A549 (cell line): Measurements from ENCODE around the gene SERPINI1. TPM values are rescaled to one million over a fixed set of nuclear protein-coding genes. Genes with fewer than 3 reads are reported as not detected.

ENCODE experiments used
- ATAC-seq, 2 experiments: fragments of 200-7000 bp in 1 of 2; fragments of >200 bp in 1 of 2; cut with Nextera tagmentation in 1 of 2; cut with Tn5 transposase in 1 of 2; 3 replicates each; pipeline versions ENCODE4 v1.8.0 to v1.9.1; 2018 to 2020; ENCODE audit warnings: mild to moderate bottlenecking in 1 of 2, moderate library complexity in 1 of 2
- CTCF ChIA-PET: fragments of 300-600 bp; sonication (Branson Sonifier 250); formaldehyde crosslinking; extraction: SDS; loops from one replicate; lab custom pipeline; 2021; ENCODE audit warnings: antibody characterized with exemption, inconsistent platforms; lab: Yijun Ruan, JAX
- POLR2A ChIA-PET: fragments of 350-600 bp; formaldehyde crosslinking; extraction: SDS; loops from one replicate; lab custom pipeline; 2021; ENCODE audit warnings: antibody characterized with exemption, inconsistent platforms; lab: Yijun Ruan, JAX
- DNase-seq, 2 experiments: peaks; one replicate each; pipeline versions ENCODE4 v3.0.0 to v3.0.0-alpha.2; 2011 to 2016; ENCODE audit warnings: low read depth in 1 of 2, low spot score in 1 of 2
- FAIRE-seq: peaks from 2 replicates; lab custom pipeline; 2011; peaks lifted over from hg19 to GRCh38; lab: Jason Lieb, UNC
- H3K27ac ChIP-seq, 2 experiments: fragments of >200 bp; sonication (Bioruptor Twin); formaldehyde crosslinking; 3 replicates each; pipeline ENCODE4 v1.5.1; 2016 to 2017
- H3K4me1 ChIP-seq: fragments of >200 bp; sonication (Bioruptor Twin); formaldehyde crosslinking; 3 replicates; pipeline ENCODE4 v1.6.1; 2016
- H3K4me2 ChIP-seq: fragments of >200 bp; sonication (Bioruptor Twin); formaldehyde crosslinking; 3 replicates; pipeline ENCODE4 v1.6.1; 2016
- H3K4me3 ChIP-seq: fragments of >200 bp; sonication (Bioruptor Twin); formaldehyde crosslinking; 3 replicates; pipeline ENCODE4 v1.5.1; 2016
- H3K9me3 ChIP-seq: fragments of >200 bp; sonication (Bioruptor Twin); formaldehyde crosslinking; 3 replicates; pipeline ENCODE4 v1.6.1; 2016
- ATOH8 ChIP-seq: fragments of 250-450 bp; sonication (Bioruptor Pico); IDR thresholded peaks from 2 replicates; pipeline ENCODE4 v1.5.0; 2020; ENCODE audit warnings: low read depth, mild to moderate bottlenecking, moderate library complexity
- BCL3 ChIP-seq: fragments of >200 bp; sonication (Bioruptor Twin); formaldehyde crosslinking; IDR thresholded peaks from 3 replicates; pipeline ENCODE4 v1.6.1; 2016
- CBX8 ChIP-seq: fragments of 200-600 bp; sonication (generic); IDR thresholded peaks from 2 replicates; pipeline ENCODE4 v1.6.1; 2016
- CEBPB ChIP-seq, 2 experiments: fragments of >200 bp in 1 of 2; sonication (Bioruptor Twin) in 1 of 2; formaldehyde crosslinking in 1 of 2; IDR thresholded peaks; 2 replicates each; pipeline ENCODE4 v1.6.1; 2012 to 2016
- CHD2 ChIP-seq: fragments of 150-350 bp; IDR thresholded peaks from 2 replicates; pipeline ENCODE4 v1.6.1; 2014; ENCODE audit warnings: low read length; ENCODE audit not compliant: partially characterized antibody
- EHF ChIP-seq: fragments of 250-450 bp; sonication (Bioruptor Pico); IDR thresholded peaks from 2 replicates; pipeline ENCODE4 v1.5.0; 2020; ENCODE audit warnings: mild to moderate bottlenecking
- FOSB ChIP-seq: fragments of 250-450 bp; sonication (Bioruptor Pico); IDR thresholded peaks from 2 replicates; pipeline ENCODE4 v1.5.0; 2020; ENCODE audit warnings: mild to moderate bottlenecking, moderate library complexity
- KDM5A ChIP-seq: fragments of 200-600 bp; sonication (generic); IDR thresholded peaks from 2 replicates; pipeline ENCODE4 v1.6.1; 2016; ENCODE audit warnings: antibody characterized with exemption, mild to moderate bottlenecking
- MAX ChIP-seq: IDR thresholded peaks from 2 replicates; pipeline ENCODE4 v1.6.1; 2012
- NPAS2 ChIP-seq: fragments of 250-450 bp; sonication (Bioruptor Pico); IDR thresholded peaks from 2 replicates; pipeline ENCODE4 v1.8.0; 2022; ENCODE audit warnings: mild to moderate bottlenecking, moderate library complexity, borderline replicate concordance
- USF2 ChIP-seq: fragments of 450-650 bp; IDR thresholded peaks from 2 replicates; pipeline ENCODE4 v1.6.1; 2014; ENCODE audit warnings: antibody characterized with exemption
- ZC3H11A ChIP-seq: fragments of 450-650 bp; IDR thresholded peaks from 2 replicates; pipeline ENCODE4 v1.6.1; 2014; ENCODE audit warnings: antibody characterized with exemption, mild to moderate bottlenecking
- ZSCAN20 ChIP-seq: fragments of 250-450 bp; sonication (Bioruptor Pico); IDR thresholded peaks from 2 replicates; pipeline ENCODE4 v1.8.0; 2022; ENCODE audit warnings: mild to moderate bottlenecking, moderate library complexity
- WGBS: methylation state at CpG from one replicate; pipeline ENCODE4 v1.1.6; 2017; ENCODE audit errors: missing lambda C conversion rate; 5-methylcytosine and 5-hydroxymethylcytosine counted together
- polyA plus RNA-seq, 4 experiments: library from polyadenylated mRNA; depleted of rRNA in 3 of 4; stranded (reverse); fragments of >200 nt; fragmentation: RNase III in 1 of 4; extraction: RNeasy Plus Mini Kit Qiagen cat#74134 plus additional on column Dnase treatment in 1 of 4; gene quantifications; 2 replicates in 3 of 4; 3 replicates in 1 of 4; pipeline ENCODE4 v1.2.3, GENCODE V29; 2011 to 2017

Gene SERPINI1
- polyA plus RNA-seq, 2 of the 4 experiments (the other 2 are of a cell fraction) = 6.5 to 10.2 TPM

- Histone ChIP-seq H3K4me1 (peaks cover 37% of the 10 kb centered on the region), H3K4me2 (peak overlapping the region; percentile 80), H3K27ac (peak overlapping the region; percentile 66 to 67; a peak in 5 of 6 replicates), H3K9me3 (no peaks in the 10 kb centered on the region), H3K4me3 (no peak overlapping the region)
- no peak for FAIRE-seq
- no peak for DNase-seq
- WGBS = 25% methylated on average over 6 of the region's 6 CpGs
- ChIA-PET CTCF (interaction anchor here (0.8 to 1.1 kb wide), 2 partner anchors 20 kb away, joined by 3 read pairs; no protein-coding TSS in a partner anchor), POLR2A (interaction anchor here (1.3 kb wide), 1 partner anchor 127 kb away, joined by 5 read pairs; the partner anchor contains the start of genes PDCD10 and SERPINI1)
- TF ChIP-seq BCL3 = no peak
- TF ChIP-seq NPAS2 (CRISPR knock-in tag) = no peak
- peak in 1 of 2 experiments; percentile 17; a peak in 1 of 4 replicates for TF ChIP-seq CEBPB (IDR thresholded peaks at IDR 0.05)
- ATAC-seq = peak; percentile 54 to 75; a peak in 4 of 6 replicates
Observed at GRCh38 chr3:167862104-167862730, 126.7 kb downstream of the SERPINI1 start.

GRCh38 chr3:167863811-167864551, 128.5 kb downstream of the SERPINI1 start:
- 91% methylated on average over 9 of the region's 9 CpGs for WGBS
- H3K4me2 ChIP-seq = no peak overlapping the region
- ChIA-PET CTCF (interaction anchor here (0.6 kb wide), 1 partner anchor 262 kb away, joined by 3 read pairs; no protein-coding TSS in a partner anchor), POLR2A (no interaction called here)
- TF ChIP-seq ZSCAN20 (CRISPR knock-in tag) (no peak), CHD2 (no peak), MAX (no peak), ATOH8 (CRISPR knock-in tag) (no peak), USF2 (no peak), KDM5A (no peak), EHF (no peak)
- H3K9me3 ChIP-seq = no peaks in the 10 kb centered on the region
- no peak for FAIRE-seq
- H3K27ac ChIP-seq = 0 out of 6 replicates have a peak overlapping the region, but pooled peaks of 1 of the 2 experiments have one; percentile 24
- no peak for DNase-seq
- H3K4me1 ChIP-seq = peaks cover 37% of the 10 kb centered on the region
- H3K4me3 ChIP-seq = no peak overlapping the region
- no peak for ATAC-seq

GRCh38 chr3:167864552-167864874, 129.0 kb downstream of the SERPINI1 start:
- TF ChIP-seq ZC3H11A = no peak
- TF ChIP-seq CBX8 = no peak
- no peak for TF ChIP-seq FOSB (CRISPR knock-in tag)
- DNase-seq (no peak), ATAC-seq (no peak), FAIRE-seq (no peak)
- WGBS = 100% methylated on average over 1 of the region's 1 CpG
- POLR2A ChIA-PET = no interaction called here
- CTCF ChIA-PET = interaction anchor here (0.6 kb wide), 1 partner anchor 262 kb away, joined by 3 read pairs; no protein-coding TSS in a partner anchor
- Histone ChIP-seq H3K4me1 (peaks cover 37% of the 10 kb centered on the region), H3K4me3 (no peak overlapping the region), H3K4me2 (no peak overlapping the region), H3K9me3 (no peaks in the 10 kb centered on the region), H3K27ac (no peak overlapping the region)

- Histone ChIP-seq H3K4me3 (no peak overlapping the region), H3K9me3 (no peaks in the 10 kb centered on the region), H3K4me2 (peak overlapping the region; percentile 39), H3K27ac (no peak overlapping the region), H3K4me1 (peaks cover 26% of the 10 kb centered on the region)
- DNase-seq (no peak), FAIRE-seq (no peak), ATAC-seq (no peak; a peak in 1 of 6 replicates)
- WGBS = 39% methylated on average over 1 of the region's 1 CpG
- ChIA-PET POLR2A (no interaction called here), CTCF (no interaction called here)
- TF ChIP-seq CBX8 = no peak
- TF ChIP-seq CEBPB (IDR thresholded peaks at IDR 0.05) = peak in 1 of 2 experiments; percentile 23; a peak in 1 of 4 replicates
Observed at GRCh38 chr3:167866331-167866730, 130.8 kb downstream of the SERPINI1 start.
